Trophoblast cell (in vitro differentiated cells and primary cell): ENCODE measurements around the gene CARHSP1.

ENCODE experiments used
- DNase-seq, 2 donors: peaks; one replicate each; pipeline ENCODE4 v3.0.0-alpha.2; 2016
- H2AFZ ChIP-seq: 2 replicates; pipeline ENCODE4 v1.6.1; 2013; ENCODE audit warnings: low read length, moderate library complexity, mild to moderate bottlenecking; ENCODE audit not compliant: insufficient read depth, poor library complexity
- H2AK5ac ChIP-seq: 2 replicates; pipeline ENCODE4 v1.6.1; 2013; ENCODE audit warnings: mild to moderate bottlenecking, low read length
- H2BK120ac ChIP-seq: 2 replicates; pipeline ENCODE4 v1.6.1; 2013; ENCODE audit warnings: low read length, mild to moderate bottlenecking, moderate library complexity; ENCODE audit not compliant: insufficient read depth, poor library complexity
- H2BK12ac ChIP-seq: 2 replicates; pipeline ENCODE4 v1.6.1; 2013; ENCODE audit warnings: mild to moderate bottlenecking, low read length, moderate library complexity
- H2BK5ac ChIP-seq: 2 replicates; pipeline ENCODE4 v1.6.1; 2013; ENCODE audit warnings: low read length, low read depth, moderate library complexity, mild to moderate bottlenecking; ENCODE audit not compliant: poor library complexity
- H3K14ac ChIP-seq: 2 replicates; pipeline ENCODE4 v1.6.1; 2013; ENCODE audit warnings: mild to moderate bottlenecking, low read length
- H3K18ac ChIP-seq: 2 replicates; pipeline ENCODE4 v1.6.1; 2013; ENCODE audit warnings: mild to moderate bottlenecking, low read length
- H3K23ac ChIP-seq: 2 replicates; pipeline ENCODE4 v1.6.1; 2013; ENCODE audit warnings: low read length
- H3K27ac ChIP-seq: 2 replicates; pipeline ENCODE4 v1.5.1; 2013; ENCODE audit warnings: low read depth, mild to moderate bottlenecking, inconsistent platforms, low read length, moderate library complexity
- H3K27me3 ChIP-seq: 2 replicates; pipeline ENCODE4 v1.6.1; 2013; ENCODE audit warnings: inconsistent platforms, mild to moderate bottlenecking, low read length, moderate library complexity; ENCODE audit not compliant: insufficient read depth
- H3K36me3 ChIP-seq, 2 experiments: 1 replicate in 1 of 2; 2 replicates in 1 of 2; pipeline ENCODE4 v1.6.1; 2013; ENCODE audit warnings: low read length in 2 of 2, mild to moderate bottlenecking in 2 of 2, moderate library complexity in 1 of 2; ENCODE audit not compliant: insufficient read depth in 2 of 2, control insufficient read depth in 1 of 2
- H3K4ac ChIP-seq: 2 replicates; pipeline ENCODE4 v1.6.1; 2013; ENCODE audit warnings: low read depth, mild to moderate bottlenecking, low read length, moderate library complexity
- H3K4me1 ChIP-seq, 2 experiments: 1 replicate in 1 of 2; 2 replicates in 1 of 2; pipeline ENCODE4 v1.6.1; 2013; ENCODE audit warnings: low read length in 2 of 2, mild to moderate bottlenecking in 2 of 2, moderate library complexity in 1 of 2; ENCODE audit not compliant: insufficient read depth in 2 of 2, control insufficient read depth in 1 of 2
- H3K4me2 ChIP-seq: 2 replicates; pipeline ENCODE4 v1.6.1; 2013; ENCODE audit warnings: inconsistent platforms, mild to moderate bottlenecking, low read length, moderate library complexity
- H3K4me3 ChIP-seq: 2 replicates; pipeline ENCODE4 v1.5.1; 2013; ENCODE audit warnings: mild to moderate bottlenecking, low read depth, low read length, inconsistent platforms
- H3K79me1 ChIP-seq: one replicate; pipeline ENCODE4 v1.6.1; 2013; ENCODE audit warnings: low read length
- H3K79me2 ChIP-seq: 2 replicates; pipeline ENCODE4 v1.6.1; 2013; ENCODE audit warnings: low read length, mild to moderate bottlenecking; ENCODE audit not compliant: control insufficient read depth, insufficient read depth, poor library complexity
- H3K9ac ChIP-seq: 2 replicates; pipeline ENCODE4 v1.6.1; 2013; ENCODE audit warnings: mild to moderate bottlenecking, low read length
- H3K9me3 ChIP-seq: 2 replicates; pipeline ENCODE4 v1.6.1; 2013; ENCODE audit warnings: low read depth, mild to moderate bottlenecking, control low read depth, inconsistent platforms, low read length; ENCODE audit not compliant: insufficient read depth
- H4K12ac ChIP-seq: 2 replicates; pipeline ENCODE4 v1.6.1; 2013; ENCODE audit warnings: low read depth, mild to moderate bottlenecking, low read length, moderate library complexity
- H4K8ac ChIP-seq: 2 replicates; pipeline ENCODE4 v1.6.1; 2013; ENCODE audit warnings: low read depth, mild to moderate bottlenecking, low read length, moderate library complexity
- H4K91ac ChIP-seq: one replicate; pipeline ENCODE4 v1.6.1; 2013; ENCODE audit warnings: low read depth, mild to moderate bottlenecking, low read length, moderate library complexity
- WGBS: extraction: QIAGEN DNeasy Blood & Tissue Kit; methylation state at CpG from one replicate; pipeline ENCODE4 v1.1.7; 2013; ENCODE audit warnings: missing lambda C conversion rate; ENCODE audit not compliant: insufficient read length, insufficient coverage; ENCODE audit errors: extremely low coverage; 5-methylcytosine and 5-hydroxymethylcytosine counted together

CARHSP1 gene

GRCh38 chr16:8819411-8820034 is 49.3 kb downstream of the CARHSP1 start:
- H2AFZ ChIP-seq = no peak overlapping the region
- H3K4ac ChIP-seq = no peak overlapping the region
- H4K12ac ChIP-seq = no peak overlapping the region
- no CpG with 5 or more reads among the region's 6 CpGs for WGBS
- no peaks in the 10 kb centered on the region for H3K79me2 ChIP-seq
- no peaks in the 10 kb centered on the region for H3K4me1 ChIP-seq
- H3K27me3 ChIP-seq = no peaks in the 10 kb centered on the region
- H3K27ac ChIP-seq = no peak overlapping the region
- H3K23ac ChIP-seq = no peak overlapping the region
- H3K14ac ChIP-seq = no peak overlapping the region
- no peak overlapping the region for H3K4me3 ChIP-seq
- no peak overlapping the region for H4K91ac ChIP-seq
- H2AK5ac ChIP-seq = no peak overlapping the region
- H4K8ac ChIP-seq = no peak overlapping the region
- H3K79me1 ChIP-seq = no peaks in the 10 kb centered on the region
- H3K18ac ChIP-seq = no peak overlapping the region
- no peaks in the 10 kb centered on the region for H3K9me3 ChIP-seq
- no peak for DNase-seq
- H3K4me2 ChIP-seq = no peak overlapping the region
- H3K36me3 ChIP-seq = peaks cover 24 to 47% of the 10 kb centered on the region in 2 experiments
- H2BK120ac ChIP-seq = no peak overlapping the region
- no peak overlapping the region for H2BK5ac ChIP-seq
- H3K9ac ChIP-seq = no peak overlapping the region
- H2BK12ac ChIP-seq = no peak overlapping the region

- Histone ChIP-seq H3K4me1 (no peaks in the 10 kb centered on the region), H3K79me2 (no peaks in the 10 kb centered on the region), H3K79me1 (no peaks in the 10 kb centered on the region), H3K4ac (no peak overlapping the region), H2BK5ac (no peak overlapping the region), H4K12ac (no peak overlapping the region), H2AFZ (no peak overlapping the region), H4K91ac (no peak overlapping the region), H2BK12ac (no peak overlapping the region), H3K27me3 (no peaks in the 10 kb centered on the region), H2AK5ac (no peak overlapping the region), H3K9ac (no peak overlapping the region), H4K8ac (no peak overlapping the region), H3K18ac (no peak overlapping the region), H3K27ac (no peak overlapping the region), H3K9me3 (no peaks in the 10 kb centered on the region), H3K4me3 (no peak overlapping the region), H3K14ac (no peak overlapping the region), H2BK120ac (no peak overlapping the region), H3K36me3 (peaks cover 30 to 54% of the 10 kb centered on the region in 2 experiments), H3K23ac (no peak overlapping the region), H3K4me2 (no peak overlapping the region)
- no peak for DNase-seq
- no CpG with 5 or more reads among the region's 10 CpGs for WGBS
Observed at GRCh38 chr16:8818504-8819270, 50.1 kb downstream of the CARHSP1 start.

- no peak overlapping the region for H3K14ac ChIP-seq
- H4K8ac ChIP-seq = no peak overlapping the region
- H3K36me3 ChIP-seq = peaks cover 42 to 68% of the 10 kb centered on the region in 2 experiments
- no peak overlapping the region for H3K9ac ChIP-seq
- H3K23ac ChIP-seq = no peak overlapping the region
- H3K18ac ChIP-seq = no peak overlapping the region
- peak in 1 of 2 donors; percentile 6 for DNase-seq
- no peak overlapping the region for H3K4me2 ChIP-seq
- no CpG with 5 or more reads among the region's 6 CpGs for WGBS
- H3K79me2 ChIP-seq = no peaks in the 10 kb centered on the region
- H3K27ac ChIP-seq = no peak overlapping the region
- H2AK5ac ChIP-seq = no peak overlapping the region
- H3K4ac ChIP-seq = no peak overlapping the region
- no peaks in the 10 kb centered on the region for H3K79me1 ChIP-seq
- H4K91ac ChIP-seq = no peak overlapping the region
- no peak overlapping the region for H2AFZ ChIP-seq
- H3K9me3 ChIP-seq = no peaks in the 10 kb centered on the region
- H3K4me3 ChIP-seq = no peak overlapping the region
- no peak overlapping the region for H4K12ac ChIP-seq
- no peak overlapping the region for H2BK12ac ChIP-seq
- no peaks in the 10 kb centered on the region for H3K27me3 ChIP-seq
- no peaks in the 10 kb centered on the region for H3K4me1 ChIP-seq
- no peak overlapping the region for H2BK5ac ChIP-seq
- H2BK120ac ChIP-seq = no peak overlapping the region
Observed at GRCh38 chr16:8816967-8817655, 51.7 kb downstream of the CARHSP1 start.

- H2AFZ ChIP-seq = no peak overlapping the region
- no peak overlapping the region for H3K14ac ChIP-seq
- no peak overlapping the region for H4K12ac ChIP-seq
- no peaks in the 10 kb centered on the region for H3K9me3 ChIP-seq
- peaks cover 46 to 69% of the 10 kb centered on the region in 2 experiments for H3K36me3 ChIP-seq
- no peak overlapping the region for H3K18ac ChIP-seq
- H3K79me1 ChIP-seq = no peaks in the 10 kb centered on the region
- no peaks in the 10 kb centered on the region for H3K4me1 ChIP-seq
- WGBS = no CpG with 5 or more reads among the region's 14 CpGs
- no peak overlapping the region for H3K4me3 ChIP-seq
- no peak overlapping the region for H2BK120ac ChIP-seq
- H2BK12ac ChIP-seq = no peak overlapping the region
- H4K8ac ChIP-seq = no peak overlapping the region
- H3K4me2 ChIP-seq = no peak overlapping the region
- no peak overlapping the region for H2BK5ac ChIP-seq
- H3K4ac ChIP-seq = no peak overlapping the region
- H2AK5ac ChIP-seq = no peak overlapping the region
- DNase-seq = no peak
- H3K27ac ChIP-seq = no peak overlapping the region
- no peaks in the 10 kb centered on the region for H3K27me3 ChIP-seq
- H4K91ac ChIP-seq = no peak overlapping the region
- H3K23ac ChIP-seq = no peak overlapping the region
- no peaks in the 10 kb centered on the region for H3K79me2 ChIP-seq
- no peak overlapping the region for H3K9ac ChIP-seq
Observed at GRCh38 chr16:8814095-8814806, 54.6 kb downstream of the CARHSP1 start.
